Neural crest cell (in vitro differentiated cells): ENCODE measurements around the gene ARL15. TPM values are rescaled to one million over a fixed set of nuclear protein-coding genes. Genes with fewer than 3 reads are reported as not detected.

ENCODE experiments used
- DNase-seq: peaks from one replicate; pipeline ENCODE4 v3.0.0; 2021; ENCODE audit warnings: low read depth, mixed read lengths, low spot score
- H3K27ac Mint-ChIP-seq: one replicate; pipeline ENCODE4 v1.8.0; 2021; ENCODE audit warnings: mild to moderate bottlenecking, mixed read lengths; ENCODE audit not compliant: unreplicated experiment
- H3K27me3 Mint-ChIP-seq: 2 replicates; pipeline ENCODE4 v1.8.0; 2021; ENCODE audit warnings: low read depth, mild to moderate bottlenecking, mixed read lengths
- H3K36me3 Mint-ChIP-seq: 2 replicates; pipeline ENCODE4 v1.8.0; 2021; ENCODE audit warnings: low read depth, mild to moderate bottlenecking, mixed read lengths
- H3K4me1 Mint-ChIP-seq: 2 replicates; pipeline ENCODE4 v1.8.0; 2021; ENCODE audit warnings: mixed read lengths
- H3K4me3 Mint-ChIP-seq: one replicate; pipeline ENCODE4 v1.8.0; 2021; ENCODE audit warnings: mild to moderate bottlenecking, mixed read lengths
- H3K9me3 Mint-ChIP-seq: 2 replicates; pipeline ENCODE4 v1.8.0; 2021; ENCODE audit warnings: mixed read lengths
- CTCF ChIP-seq: fragments of 200-600 bp; sonication (generic); conservative IDR thresholded peaks from 2 replicates; pipeline ENCODE4 v1.5.0; 2021; ENCODE audit warnings: antibody characterized with exemption, mild to moderate bottlenecking
- total RNA-seq: library from RNA; stranded (reverse); gene quantifications from 2 replicates; pipeline ENCODE4 v1.2.1, GENCODE V29; 2021

The ARL15 gene
- total RNA-seq, 1 donor from 2014 or later = 18.4 TPM

- Mint-ChIP-seq H3K4me1 (no peaks in the 10 kb centered on the region), H3K9me3 (peaks cover 4% of the 10 kb centered on the region), H3K27me3 (no peaks in the 10 kb centered on the region), H3K4me3 (no peak overlapping the region), H3K27ac (no peak overlapping the region), H3K36me3 (no peaks in the 10 kb centered on the region)
- TF ChIP-seq CTCF = no peak
- DNase-seq = no peak
Observed at GRCh38 chr5:53900677-53901076, 409.7 kb downstream of the ARL15 start.

GRCh38 chr5:53895091-53895683 is 415.2 kb downstream of the ARL15 start:
- DNase-seq = no peak
- no peaks in the 10 kb centered on the region for H3K36me3 Mint-ChIP-seq

GRCh38 chr5:53893626-53894025 is 416.7 kb downstream of the ARL15 start:
- no peaks in the 10 kb centered on the region for H3K4me1 Mint-ChIP-seq
- TF ChIP-seq CTCF = no peak
- H3K27ac Mint-ChIP-seq = no peak overlapping the region
- peaks cover 4% of the 10 kb centered on the region for H3K9me3 Mint-ChIP-seq
- H3K27me3 Mint-ChIP-seq = no peaks in the 10 kb centered on the region
- H3K4me3 Mint-ChIP-seq = no peak overlapping the region
- DNase-seq = no peak
- no peaks in the 10 kb centered on the region for H3K36me3 Mint-ChIP-seq

More at GRCh38 chr5:53895091-53895683, 415.2 kb downstream of the ARL15 start:
- Mint-ChIP-seq H3K27me3 (no peaks in the 10 kb centered on the region), H3K4me3 (no peak overlapping the region), H3K9me3 (peaks cover 4% of the 10 kb centered on the region), H3K27ac (no peak overlapping the region), H3K4me1 (no peaks in the 10 kb centered on the region)
- no peak for TF ChIP-seq CTCF

- Mint-ChIP-seq H3K36me3 (no peaks in the 10 kb centered on the region), H3K27ac (no peak overlapping the region), H3K4me3 (no peak overlapping the region), H3K9me3 (no peaks in the 10 kb centered on the region), H3K27me3 (no peaks in the 10 kb centered on the region), H3K4me1 (no peaks in the 10 kb centered on the region)
- no peak for DNase-seq
- TF ChIP-seq CTCF = no peak
Observed at GRCh38 chr5:53892224-53892623, 418.1 kb downstream of the ARL15 start.

- H3K27ac Mint-ChIP-seq = peak overlapping the region; percentile 62
- no peaks in the 10 kb centered on the region for H3K36me3 Mint-ChIP-seq
- no peaks in the 10 kb centered on the region for H3K4me1 Mint-ChIP-seq
- H3K9me3 Mint-ChIP-seq = no peaks in the 10 kb centered on the region
- no peaks in the 10 kb centered on the region for H3K27me3 Mint-ChIP-seq
- TF ChIP-seq CTCF = no peak
- H3K4me3 Mint-ChIP-seq = no peak overlapping the region
- no peak for DNase-seq
Observed at GRCh38 chr5:53891159-53891558, 419.2 kb downstream of the ARL15 start.
